Retinal pigment epithelial cell (primary cell): ENCODE data around the gene RAB6A.

Experiments used
- DNase-seq: peaks from one replicate; pipeline ENCODE4 v3.0.0-alpha.2; 2010; ENCODE audit warnings: low read depth
- H3K4me3 ChIP-seq: 2 replicates; pipeline ENCODE4 v1.5.1; 2011; ENCODE audit warnings: mild to moderate bottlenecking, low read length, control low read depth, moderate library complexity
- CTCF ChIP-seq: conservative IDR thresholded peaks from 2 replicates; pipeline ENCODE4 v1.5.1; 2011; ENCODE audit warnings: low read depth, low read length, control low read depth, inconsistent platforms

RAB6A gene

GRCh38 chr11:73629907-73630306 lies 131.0 kb downstream of the RAB6A start:
- TF ChIP-seq CTCF, result no peak
- no peak for DNase-seq
- no peak overlapping the region for H3K4me3 ChIP-seq

GRCh38 chr11:73625696-73626318 lies 135.1 kb downstream of the RAB6A start:
- peak; percentile 97 for TF ChIP-seq CTCF
- no peak overlapping the region for H3K4me3 ChIP-seq
- no peak for DNase-seq
